Measurements from ENCODE around the gene GNAO1.
"Not testable (repeated sequence)": the region's sequence is repeated elsewhere in the genome, so short reads cannot be mapped to it uniquely, and the experiment has no call there.

GNAO1 gene

GRCh38 chr16:56369202-56369601 is 177.9 kb downstream of the GNAO1 start:
- no peak for DNase-seq

- DNase-seq = no peak
These were observed 179.0 kb downstream of the GNAO1 start for GRCh38 chr16:56370185-56370874.

GRCh38 chr16:56370875-56371659 is 179.8 kb downstream of the GNAO1 start:
- DNase-seq = no peak

GRCh38 chr16:56371660-56371937 is 180.3 kb downstream of the GNAO1 start:
- no peak for DNase-seq

- no peak for DNase-seq
These were observed 180.8 kb downstream of the GNAO1 start for GRCh38 chr16:56372013-56372634.

- DNase-seq = peak in 1 of 2 experiments; percentile 4
These were observed 181.7 kb downstream of the GNAO1 start for GRCh38 chr16:56373003-56373402.

- not testable (repeated sequence) for DNase-seq
These were observed 184.5 kb downstream of the GNAO1 start for GRCh38 chr16:56375792-56376191.

- not testable (repeated sequence) for DNase-seq
These were observed 187.8 kb downstream of the GNAO1 start for GRCh38 chr16:56379044-56379443.

- DNase-seq = not testable (repeated sequence)
These were observed 189.6 kb downstream of the GNAO1 start for GRCh38 chr16:56380778-56381485.

- DNase-seq = no peak
These were observed 191.2 kb downstream of the GNAO1 start for GRCh38 chr16:56382459-56382858.

GRCh38 chr16:56382901-56383355 is 191.6 kb downstream of the GNAO1 start:
- no peak for DNase-seq

GRCh38 chr16:56384074-56384721 is 192.9 kb downstream of the GNAO1 start:
- no peak for DNase-seq

- DNase-seq = no peak
These were observed 196.1 kb downstream of the GNAO1 start for GRCh38 chr16:56387396-56387795.

- DNase-seq = no peak
These were observed 196.9 kb downstream of the GNAO1 start for GRCh38 chr16:56388209-56388608.

- no peak for DNase-seq
These were observed 198.3 kb downstream of the GNAO1 start for GRCh38 chr16:56389554-56389953.

GRCh38 chr16:56396724-56397123 is 205.4 kb downstream of the GNAO1 start:
- DNase-seq = not testable (repeated sequence)

GRCh38 chr16:56399047-56399446 is 207.8 kb downstream of the GNAO1 start:
- no peak for DNase-seq

- DNase-seq = no peak
These were observed 208.2 kb downstream of the GNAO1 start for GRCh38 chr16:56399486-56399885.

- DNase-seq = no peak
These were observed 209.2 kb downstream of the GNAO1 start for GRCh38 chr16:56400458-56400857.

- no peak for DNase-seq
These were observed 210.2 kb downstream of the GNAO1 start for GRCh38 chr16:56401482-56401881.

- DNase-seq = no peak
These were observed 214.8 kb downstream of the GNAO1 start for GRCh38 chr16:56405977-56406672.

All from NCI-H526 (cell line).